H9 (cell line): ENCODE measurements around the gene STX3. TPM values are rescaled to one million over a fixed set of nuclear protein-coding genes. Genes with fewer than 3 reads are reported as not detected.
"Not testable (repeated sequence)": the region's sequence is repeated elsewhere in the genome, so short reads cannot be mapped to it uniquely, and the experiment has no call there.

Source experiments
- DNase-seq: peaks from one replicate; pipeline ENCODE4 v3.0.0-alpha.2; 2017
- H2AFZ ChIP-seq: one replicate; pipeline ENCODE4 v1.6.1; 2013; ENCODE audit warnings: mild to moderate bottlenecking, low read length, control low read depth, moderate library complexity
- H2AK5ac ChIP-seq: 2 replicates; pipeline ENCODE4 v1.6.1; 2013; ENCODE audit warnings: low read length, control low read depth, mixed read lengths; ENCODE audit not compliant: insufficient read length
- H2BK120ac ChIP-seq: one replicate; pipeline ENCODE4 v1.6.1; 2013; ENCODE audit warnings: low read depth, mild to moderate bottlenecking, low read length, control low read depth, inconsistent platforms; ENCODE audit not compliant: poor library complexity, severe bottlenecking
- H2BK12ac ChIP-seq: 2 replicates; pipeline ENCODE4 v1.6.1; 2013; ENCODE audit warnings: low read length, control low read depth, mixed read lengths, low read depth; ENCODE audit not compliant: insufficient read length
- H2BK15ac ChIP-seq: 2 replicates; pipeline ENCODE4 v1.6.1; 2013; ENCODE audit warnings: low read depth, low read length, control low read depth
- H2BK20ac ChIP-seq: one replicate; pipeline ENCODE4 v1.6.1; 2013; ENCODE audit warnings: low read depth, mild to moderate bottlenecking, low read length, control low read depth, inconsistent platforms; ENCODE audit not compliant: poor library complexity, severe bottlenecking
- H2BK5ac ChIP-seq: 2 replicates; pipeline ENCODE4 v1.6.1; 2013; ENCODE audit warnings: low read length, control low read depth, mixed read lengths; ENCODE audit not compliant: insufficient read length
- H3K14ac ChIP-seq: 2 replicates; pipeline ENCODE4 v1.6.1; 2013; ENCODE audit warnings: low read length, control low read depth; ENCODE audit not compliant: insufficient read depth
- H3K18ac ChIP-seq: 2 replicates; pipeline ENCODE4 v1.6.1; 2013; ENCODE audit warnings: low read depth, mild to moderate bottlenecking, mixed read lengths, low read length, control low read depth; ENCODE audit not compliant: insufficient read length
- H3K23ac ChIP-seq: 2 replicates; pipeline ENCODE4 v1.6.1; 2013; ENCODE audit warnings: low read length, control low read depth, mixed read lengths, low read depth; ENCODE audit not compliant: insufficient read length
- H3K23me2 ChIP-seq: 2 replicates; pipeline ENCODE4 v1.6.1; 2013; ENCODE audit warnings: low read depth, mild to moderate bottlenecking, mixed read lengths, low read length, control low read depth; ENCODE audit not compliant: insufficient read length, poor library complexity, severe bottlenecking
- H3K27ac ChIP-seq: 2 replicates; pipeline ENCODE4 v1.5.1; 2013; ENCODE audit warnings: low read length, control low read depth, mixed read lengths, low read depth; ENCODE audit not compliant: insufficient read length
- H3K27me3 ChIP-seq: 2 replicates; pipeline ENCODE4 v1.6.1; 2013; ENCODE audit warnings: low read length, control low read depth, inconsistent platforms; ENCODE audit not compliant: insufficient read depth
- H3K4ac ChIP-seq: 2 replicates; pipeline ENCODE4 v1.6.1; 2013; ENCODE audit warnings: low read depth, mild to moderate bottlenecking, control low read depth, inconsistent platforms, low read length, moderate library complexity
- H3K4me1 ChIP-seq: 2 replicates; pipeline ENCODE4 v1.6.1; 2013; ENCODE audit warnings: low read length, control low read depth, inconsistent platforms; ENCODE audit not compliant: insufficient read depth
- H3K4me2 ChIP-seq: 2 replicates; pipeline ENCODE4 v1.6.1; 2013; ENCODE audit warnings: low read length, control low read depth, mixed read lengths; ENCODE audit not compliant: insufficient read length, insufficient read depth
- H3K56ac ChIP-seq: 2 replicates; pipeline ENCODE4 v1.6.1; 2013; ENCODE audit warnings: low read depth, mild to moderate bottlenecking, mixed read lengths, low read length, control low read depth; ENCODE audit not compliant: insufficient read length
- H3K79me1 ChIP-seq: 2 replicates; pipeline ENCODE4 v1.6.1; 2013; ENCODE audit warnings: low read depth, mild to moderate bottlenecking, moderate library complexity, low read length, control low read depth, inconsistent platforms; ENCODE audit not compliant: insufficient read depth, poor library complexity, severe bottlenecking
- H3K79me2 ChIP-seq: 2 replicates; pipeline ENCODE4 v1.6.1; 2013; ENCODE audit warnings: low read length, control low read depth, inconsistent platforms; ENCODE audit not compliant: insufficient read depth
- H3K9ac ChIP-seq: 2 replicates; pipeline ENCODE4 v1.6.1; 2013; ENCODE audit warnings: low read length, control low read depth, mixed read lengths; ENCODE audit not compliant: insufficient read length; ENCODE audit errors: extremely low read depth
- H3K9me3 ChIP-seq: one replicate; pipeline ENCODE4 v1.6.1; 2013; ENCODE audit warnings: low read depth, low read length, inconsistent platforms; ENCODE audit not compliant: control insufficient read depth
- H3T11ph ChIP-seq: one replicate; pipeline ENCODE4 v1.6.1; 2013; ENCODE audit warnings: mild to moderate bottlenecking, low read length, control low read depth, inconsistent platforms
- H4K20me1 ChIP-seq: one replicate; pipeline ENCODE4 v1.6.1; 2013; ENCODE audit not compliant: control insufficient read depth, insufficient read length, insufficient read depth
- H4K5ac ChIP-seq: 2 replicates; pipeline ENCODE4 v1.6.1; 2013; ENCODE audit warnings: low read depth, mild to moderate bottlenecking, mixed read lengths, low read length, control low read depth; ENCODE audit not compliant: insufficient read length
- H4K8ac ChIP-seq: replicated peaks from 2 replicates; pipeline ENCODE4 v1.6.1; 2013; ENCODE audit warnings: low read length, control low read depth, mixed read lengths, low read depth; ENCODE audit not compliant: insufficient read length
- H4K91ac ChIP-seq: 2 replicates; pipeline ENCODE4 v1.6.1; 2013; ENCODE audit warnings: low read depth, mild to moderate bottlenecking, moderate library complexity, mixed read lengths, low read length, control low read depth; ENCODE audit not compliant: insufficient read length
- H3K27ac Mint-ChIP-seq, 3 experiments: 2 replicates in 2 of 3; 3 replicates in 1 of 3; pipeline ENCODE4 v1.8.0; 2020 to 2021; ENCODE audit warnings: mixed read lengths in 3 of 3, mild to moderate bottlenecking in 1 of 3, moderate library complexity in 1 of 3
- H3K27me3 Mint-ChIP-seq: 2 replicates; pipeline ENCODE4 v1.8.0; 2021; ENCODE audit warnings: low read depth, mild to moderate bottlenecking, moderate library complexity, mixed read lengths
- H3K36me3 Mint-ChIP-seq, 3 experiments: 2 replicates in 2 of 3; 3 replicates in 1 of 3; pipeline ENCODE4 v1.8.0; 2020 to 2021; ENCODE audit warnings: low read depth in 3 of 3, mixed read lengths in 3 of 3; ENCODE audit not compliant: insufficient read depth in 1 of 3
- H3K4me1 Mint-ChIP-seq, 2 experiments: 2 replicates each; pipeline ENCODE4 v1.8.0; 2020; ENCODE audit warnings: mixed read lengths in 2 of 2
- H3K4me3 Mint-ChIP-seq, 2 experiments: 2 replicates in 1 of 2; 3 replicates in 1 of 2; pipeline ENCODE4 v1.8.0; 2020 to 2021; ENCODE audit warnings: mild to moderate bottlenecking in 2 of 2, mixed read lengths in 2 of 2, moderate library complexity in 1 of 2
- H3K9me3 Mint-ChIP-seq, 2 experiments: 2 replicates in 1 of 2; 3 replicates in 1 of 2; pipeline ENCODE4 v1.8.0; 2020; ENCODE audit warnings: mild to moderate bottlenecking in 2 of 2, mixed read lengths in 2 of 2, moderate library complexity in 1 of 2
- WGBS: extraction: QIAGEN DNeasy Blood & Tissue Kit; methylation state at CpG from one replicate; pipeline ENCODE4 v1.1.7; 2013; ENCODE audit warnings: missing lambda C conversion rate, low lambda C conversion rate, mixed read lengths; ENCODE audit not compliant: insufficient read length; ENCODE audit errors: extremely low coverage; 5-methylcytosine and 5-hydroxymethylcytosine counted together
- total RNA-seq: library from RNA; stranded (reverse); gene quantifications from 2 replicates; pipeline ENCODE4 v1.2.1, GENCODE V29; 2021
- TF ChIP-seq, protein P1 (sequence below): fragments of 200-600 bp; sonication (generic); conservative IDR thresholded peaks from 3 replicates; pipeline ENCODE4 v1.8.0; 2021; ENCODE audit warnings: antibody characterized with exemption, mild to moderate bottlenecking

The STX3 gene
- total RNA-seq, 1 experiment from 2014 or later, result 41.0 TPM

DNA sequence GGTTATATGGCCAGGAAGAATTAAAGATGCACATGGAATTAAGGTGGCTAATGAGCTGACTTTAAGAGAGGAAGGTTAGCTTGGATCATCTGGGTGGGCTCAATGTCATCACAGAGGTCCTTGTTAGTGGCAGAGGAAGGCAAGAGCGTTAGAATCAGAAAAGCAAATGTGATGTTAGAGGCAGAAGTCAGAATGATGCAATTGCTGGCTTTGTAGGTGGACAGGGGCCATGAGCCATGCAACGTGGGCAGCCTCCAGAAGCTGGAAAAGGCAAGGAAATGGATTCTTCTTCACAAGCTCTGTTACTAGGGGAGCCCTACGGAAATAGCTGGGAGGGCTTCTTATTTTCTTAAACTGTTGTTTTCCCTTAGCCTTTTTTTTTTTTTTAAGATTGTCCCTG is 92.5 kb downstream of the STX3 start:
- no peak overlapping the region for H3K9ac ChIP-seq
- H2AFZ ChIP-seq, result no peak overlapping the region
- Mint-ChIP-seq H3K4me1 (peaks cover 6% of the 10 kb centered on the region in 2 experiments), H3K27ac (no peak overlapping the region), H3K9me3 (no peaks in the 10 kb centered on the region), H3K36me3 (no peaks in the 10 kb centered on the region), H3K27me3 (no peaks in the 10 kb centered on the region), H3K4me3 (no peak overlapping the region)
- no peak overlapping the region for H3T11ph ChIP-seq
- no peaks in the 10 kb centered on the region for H3K79me2 ChIP-seq
- H3K4ac ChIP-seq, result no peak overlapping the region
- no peak overlapping the region for H3K14ac ChIP-seq
- no peak overlapping the region for H4K5ac ChIP-seq
- no peaks in the 10 kb centered on the region for H3K27me3 ChIP-seq
- H2BK15ac ChIP-seq, result no peak overlapping the region
- H4K91ac ChIP-seq, result no peak overlapping the region
- no peak overlapping the region for H2BK12ac ChIP-seq
- H3K56ac ChIP-seq, result no peak overlapping the region
- WGBS, result no CpG with 5 or more reads among the region's 3 CpGs
- H3K4me2 ChIP-seq, result no peak overlapping the region
- no peaks in the 10 kb centered on the region for H3K23me2 ChIP-seq
- H3K79me1 ChIP-seq, result no peaks in the 10 kb centered on the region
- H4K20me1 ChIP-seq, result no peaks in the 10 kb centered on the region
- H3K18ac ChIP-seq, result no peak overlapping the region
- no peak overlapping the region for H2BK20ac ChIP-seq
- H2BK120ac ChIP-seq, result no peak overlapping the region
- H4K8ac ChIP-seq, result no peak overlapping the region
- H2BK5ac ChIP-seq, result no peak overlapping the region
- no peak overlapping the region for H2AK5ac ChIP-seq
- no peak overlapping the region for H3K23ac ChIP-seq
- H3K4me1 ChIP-seq, result 0 out of 2 replicates have a peak, but pooled peaks cover 3% of the 10 kb centered on the region
- TF ChIP-seq, protein P1, sequence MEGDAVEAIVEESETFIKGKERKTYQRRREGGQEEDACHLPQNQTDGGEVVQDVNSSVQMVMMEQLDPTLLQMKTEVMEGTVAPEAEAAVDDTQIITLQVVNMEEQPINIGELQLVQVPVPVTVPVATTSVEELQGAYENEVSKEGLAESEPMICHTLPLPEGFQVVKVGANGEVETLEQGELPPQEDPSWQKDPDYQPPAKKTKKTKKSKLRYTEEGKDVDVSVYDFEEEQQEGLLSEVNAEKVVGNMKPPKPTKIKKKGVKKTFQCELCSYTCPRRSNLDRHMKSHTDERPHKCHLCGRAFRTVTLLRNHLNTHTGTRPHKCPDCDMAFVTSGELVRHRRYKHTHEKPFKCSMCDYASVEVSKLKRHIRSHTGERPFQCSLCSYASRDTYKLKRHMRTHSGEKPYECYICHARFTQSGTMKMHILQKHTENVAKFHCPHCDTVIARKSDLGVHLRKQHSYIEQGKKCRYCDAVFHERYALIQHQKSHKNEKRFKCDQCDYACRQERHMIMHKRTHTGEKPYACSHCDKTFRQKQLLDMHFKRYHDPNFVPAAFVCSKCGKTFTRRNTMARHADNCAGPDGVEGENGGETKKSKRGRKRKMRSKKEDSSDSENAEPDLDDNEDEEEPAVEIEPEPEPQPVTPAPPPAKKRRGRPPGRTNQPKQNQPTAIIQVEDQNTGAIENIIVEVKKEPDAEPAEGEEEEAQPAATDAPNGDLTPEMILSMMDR, result no peak
- H3K27ac ChIP-seq, result no peak overlapping the region
- no peak for DNase-seq
- H3K9me3 ChIP-seq, result no peaks in the 10 kb centered on the region

DNA sequence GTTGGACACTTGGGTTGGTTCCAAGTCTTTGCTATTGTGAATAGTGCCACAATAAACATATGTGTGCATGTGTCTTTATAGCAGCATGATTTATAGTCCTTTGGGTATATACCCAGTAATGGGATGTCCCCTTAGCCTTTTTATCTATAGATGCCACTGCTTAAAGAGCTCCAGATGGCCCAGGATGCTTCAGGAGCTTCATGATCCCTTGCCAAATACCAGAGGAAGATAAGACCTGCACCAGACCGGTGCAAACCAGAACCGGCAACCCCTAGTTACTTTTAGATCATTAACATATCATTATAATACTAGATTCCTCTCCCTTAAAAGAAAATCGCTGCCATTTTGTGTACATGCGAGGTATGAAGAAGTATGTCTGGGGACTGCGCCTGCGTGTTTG is 93.3 kb downstream of the STX3 start:
- H3T11ph ChIP-seq, H4K20me1 ChIP-seq, H3K4me2 ChIP-seq, H3K9me3 Mint-ChIP-seq, H3K56ac ChIP-seq, H2BK20ac ChIP-seq, H2BK15ac ChIP-seq, H3K23me2 ChIP-seq, H2BK120ac ChIP-seq, H4K8ac ChIP-seq, H4K5ac ChIP-seq, H3K27me3 Mint-ChIP-seq, H3K4me1 Mint-ChIP-seq, H3K4me3 Mint-ChIP-seq, H3K9me3 ChIP-seq, H3K27ac Mint-ChIP-seq, H3K9ac ChIP-seq, DNase-seq, H3K14ac ChIP-seq, H3K36me3 Mint-ChIP-seq, H2AFZ ChIP-seq, H3K27me3 ChIP-seq, H3K27ac ChIP-seq, H3K18ac ChIP-seq, H2BK5ac ChIP-seq, H3K79me1 ChIP-seq, H3K23ac ChIP-seq, H4K91ac ChIP-seq, H2BK12ac ChIP-seq, H3K4ac ChIP-seq, H3K4me1 ChIP-seq, H2AK5ac ChIP-seq, H3K79me2 ChIP-seq: not testable (repeated sequence)
- WGBS, result no CpG with 5 or more reads among the region's 6 CpGs
